GM19452 (cell line): Measurements from ENCODE around the gene EFCAB13.

Experiments
- ATAC-seq: cut with Tn5 transposase; IDR thresholded peaks from one replicate; pipeline ENCODE4 v1.9.1; 2021; ENCODE audit not compliant: unreplicated experiment

The EFCAB13 gene

DNA sequence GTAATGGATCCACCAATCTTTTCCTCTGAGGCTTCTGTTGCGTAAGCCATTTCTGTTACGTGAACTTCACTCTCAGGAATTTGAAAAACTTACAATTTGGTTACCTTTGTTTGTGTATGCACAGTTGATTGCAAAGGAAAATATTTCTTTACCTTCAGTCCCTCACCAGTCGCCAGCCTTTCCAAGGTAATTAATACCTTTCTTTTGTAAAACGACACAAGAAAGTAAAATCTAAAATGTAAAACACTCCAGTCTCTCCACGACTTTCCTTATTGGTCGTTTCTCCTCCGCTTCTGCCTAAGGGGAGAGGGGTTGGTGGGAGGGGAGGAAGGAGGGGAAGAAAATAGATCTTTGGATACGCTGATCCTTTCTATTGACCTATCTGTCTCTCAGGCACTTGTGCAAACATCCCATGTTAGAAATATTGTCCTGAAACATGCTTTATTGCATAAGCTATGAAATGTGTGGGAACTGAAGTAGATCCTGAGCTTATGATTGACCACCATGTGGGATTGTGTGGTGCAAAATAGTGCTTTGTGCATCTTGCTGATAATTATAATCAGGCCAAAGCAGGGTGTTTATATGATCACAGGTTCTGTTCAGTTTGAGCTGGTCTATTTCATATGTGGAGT lies 32.4 kb upstream of the EFCAB13 start:
- ATAC-seq, result no peak

DNA sequence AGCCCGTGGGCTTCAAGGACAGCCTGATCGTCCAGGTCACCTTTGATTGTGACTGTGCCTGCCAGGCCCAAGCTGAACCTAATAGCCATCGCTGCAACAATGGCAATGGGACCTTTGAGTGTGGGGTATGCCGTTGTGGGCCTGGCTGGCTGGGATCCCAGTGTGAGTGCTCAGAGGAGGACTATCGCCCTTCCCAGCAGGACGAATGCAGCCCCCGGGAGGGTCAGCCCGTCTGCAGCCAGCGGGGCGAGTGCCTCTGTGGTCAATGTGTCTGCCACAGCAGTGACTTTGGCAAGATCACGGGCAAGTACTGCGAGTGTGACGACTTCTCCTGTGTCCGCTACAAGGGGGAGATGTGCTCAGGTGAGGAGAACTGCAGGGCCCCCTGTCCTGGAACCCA lies 31.5 kb upstream of the EFCAB13 start:
- no peak for ATAC-seq

DNA sequence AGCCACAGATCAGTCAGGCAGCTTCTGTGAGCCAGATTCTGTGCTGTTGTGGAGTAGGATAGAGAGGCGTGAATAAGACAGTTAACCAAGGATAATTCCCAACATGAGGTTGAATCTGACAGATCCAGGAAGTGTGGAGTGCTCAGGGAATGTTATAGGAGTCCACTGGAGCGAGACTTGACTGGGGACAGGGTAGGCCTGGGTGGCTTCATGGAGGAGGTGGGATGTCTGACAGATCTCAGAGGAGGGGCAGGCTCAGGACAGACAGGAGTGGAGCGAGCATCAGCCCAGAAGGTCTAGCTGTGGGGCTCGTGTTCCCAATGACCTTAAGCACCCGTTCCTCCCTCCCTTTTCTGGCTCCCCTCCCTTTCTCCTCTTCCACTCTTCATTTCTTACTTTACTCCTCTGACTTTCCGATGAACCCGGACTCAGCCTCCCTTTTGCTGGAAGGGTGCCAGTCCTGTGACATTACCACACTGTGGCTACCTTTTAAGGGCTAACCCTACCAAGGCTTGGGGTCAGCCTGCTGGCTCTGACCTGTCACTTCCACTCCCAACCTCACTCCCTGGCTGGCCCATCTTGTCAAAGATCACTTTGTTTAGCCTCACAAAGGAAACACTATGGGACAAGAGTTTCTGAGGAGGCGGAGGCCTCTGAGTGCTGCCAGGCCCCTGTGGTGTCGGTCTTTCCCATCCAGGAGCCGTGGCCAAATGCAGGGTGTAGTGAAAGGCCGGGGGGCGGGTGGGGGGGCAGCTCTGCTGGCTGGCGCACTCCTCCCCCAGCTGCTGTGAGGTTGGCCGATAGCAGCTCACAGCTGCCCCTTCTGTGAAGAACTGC lies 28.5 kb upstream of the EFCAB13 start:
- no peak for ATAC-seq

DNA sequence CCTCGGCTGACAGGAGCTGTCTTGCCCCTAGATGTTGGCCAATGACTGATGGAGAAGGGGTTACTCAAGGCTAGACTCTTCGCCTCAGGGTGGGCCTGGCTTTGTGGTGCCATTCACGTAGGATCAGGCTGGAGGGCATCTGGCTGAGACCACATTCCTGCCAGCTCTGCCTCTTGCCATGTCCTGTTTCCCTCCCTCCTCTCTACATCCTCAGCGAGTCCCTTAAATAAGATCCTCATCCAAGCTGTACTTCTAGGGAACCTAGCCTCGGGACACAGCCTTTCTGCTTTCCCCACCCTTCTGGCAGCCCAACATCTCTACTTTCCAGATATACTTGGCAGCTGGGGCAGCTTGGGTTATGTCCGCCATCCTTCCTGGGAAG lies 27.9 kb upstream of the EFCAB13 start:
- no peak for ATAC-seq

DNA sequence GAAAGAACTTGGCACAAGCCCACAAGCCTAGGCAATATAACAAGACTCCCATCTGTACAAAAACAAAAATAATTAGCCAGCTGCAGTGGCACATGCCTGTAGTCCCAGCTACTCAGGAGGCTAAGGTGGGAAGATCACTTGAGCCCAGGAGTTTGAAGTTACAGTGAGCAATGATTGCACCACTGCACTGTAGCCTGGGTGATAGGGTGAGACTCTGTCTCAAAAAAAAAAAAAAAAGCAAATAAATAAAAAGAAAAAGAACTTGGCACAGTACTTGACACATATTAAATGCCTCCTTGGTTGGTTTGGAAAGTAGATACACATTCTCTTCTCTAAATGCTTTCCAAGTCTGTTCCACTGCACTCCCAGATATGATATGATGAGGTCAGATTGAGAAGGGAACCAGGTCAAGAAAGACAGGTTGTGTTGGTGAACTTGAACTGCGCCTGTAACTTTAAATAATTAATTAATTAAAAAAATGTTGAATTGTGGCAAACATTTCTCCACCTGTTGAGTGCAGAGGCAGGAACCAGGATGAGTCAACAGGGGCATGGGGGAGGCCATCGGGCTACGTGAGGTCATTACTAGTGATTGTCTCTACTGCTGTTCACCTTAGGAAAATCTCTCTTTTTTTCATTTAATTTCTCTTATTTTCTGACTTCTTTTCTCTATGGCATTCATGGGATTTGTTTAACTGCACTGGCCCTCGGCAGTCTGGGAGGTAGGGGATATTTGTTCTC lies 25.9 kb upstream of the EFCAB13 start:
- no peak for ATAC-seq

DNA sequence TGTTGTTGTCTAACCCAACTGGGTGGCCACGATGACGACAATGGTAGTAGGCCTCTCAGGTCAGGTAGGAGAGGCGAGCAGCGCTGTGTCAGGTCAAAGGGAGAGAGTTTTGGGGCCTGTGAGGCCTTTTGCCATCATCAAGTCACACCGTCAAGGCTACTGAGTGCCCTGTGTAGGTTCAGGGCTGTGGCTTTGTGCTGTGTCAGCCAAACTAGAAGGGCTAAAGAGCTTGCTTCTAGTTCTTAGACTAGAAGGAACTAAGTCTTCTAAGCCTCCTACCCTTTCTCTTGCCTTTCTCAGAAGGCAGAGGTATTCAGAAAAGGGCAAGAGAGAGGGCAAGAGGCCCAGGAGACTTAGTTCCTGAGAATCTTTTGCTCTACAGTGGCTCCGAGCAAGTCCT lies 25.0 kb upstream of the EFCAB13 start:
- ATAC-seq, result no peak

DNA sequence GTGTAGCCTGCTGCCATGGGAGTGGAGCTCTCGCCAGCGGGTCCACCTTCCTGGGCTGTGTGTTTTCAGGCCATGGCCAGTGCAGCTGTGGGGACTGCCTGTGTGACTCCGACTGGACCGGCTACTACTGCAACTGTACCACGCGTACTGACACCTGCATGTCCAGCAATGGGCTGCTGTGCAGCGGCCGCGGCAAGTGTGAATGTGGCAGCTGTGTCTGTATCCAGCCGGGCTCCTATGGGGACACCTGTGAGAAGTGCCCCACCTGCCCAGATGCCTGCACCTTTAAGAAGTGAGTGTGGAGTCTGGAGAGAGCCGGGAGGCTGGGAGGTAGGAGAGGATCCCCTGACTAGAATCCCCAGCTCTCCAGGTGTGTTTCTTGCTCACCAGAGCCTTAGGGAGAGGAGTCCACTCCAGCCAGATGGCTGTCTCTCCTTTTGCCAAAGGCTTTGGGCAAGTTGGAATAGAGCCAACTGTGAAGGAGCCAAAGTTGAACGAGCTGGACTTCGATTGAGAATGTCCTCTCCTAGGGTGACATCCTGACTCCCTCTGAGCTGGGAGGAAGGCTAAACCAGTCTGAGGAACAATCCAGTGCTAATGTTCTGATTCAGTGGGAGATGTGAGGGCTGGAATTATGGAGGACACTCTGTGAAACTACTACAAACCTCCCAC lies 24.4 kb upstream of the EFCAB13 start:
- ATAC-seq, result no peak

DNA sequence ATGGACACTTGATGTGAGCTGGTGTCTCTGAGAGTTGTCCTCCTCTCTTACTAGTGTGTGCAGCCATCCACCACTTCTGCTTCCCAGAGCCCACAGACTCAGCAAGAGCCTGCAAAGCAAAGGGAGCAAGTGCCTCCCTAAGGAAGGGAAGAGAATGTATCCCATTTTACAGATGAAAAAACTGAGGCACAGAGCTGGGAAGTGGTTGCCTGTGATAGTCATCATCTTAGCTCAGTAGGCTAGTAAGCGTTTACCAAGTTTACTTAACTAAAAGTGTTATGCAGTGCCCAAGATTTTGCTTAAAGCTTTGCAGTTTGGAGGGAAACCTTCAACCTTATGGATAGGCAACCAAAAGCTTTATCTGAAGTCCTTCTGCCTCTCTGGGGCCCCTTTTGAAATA lies 23.0 kb upstream of the EFCAB13 start:
- ATAC-seq, result no peak

DNA sequence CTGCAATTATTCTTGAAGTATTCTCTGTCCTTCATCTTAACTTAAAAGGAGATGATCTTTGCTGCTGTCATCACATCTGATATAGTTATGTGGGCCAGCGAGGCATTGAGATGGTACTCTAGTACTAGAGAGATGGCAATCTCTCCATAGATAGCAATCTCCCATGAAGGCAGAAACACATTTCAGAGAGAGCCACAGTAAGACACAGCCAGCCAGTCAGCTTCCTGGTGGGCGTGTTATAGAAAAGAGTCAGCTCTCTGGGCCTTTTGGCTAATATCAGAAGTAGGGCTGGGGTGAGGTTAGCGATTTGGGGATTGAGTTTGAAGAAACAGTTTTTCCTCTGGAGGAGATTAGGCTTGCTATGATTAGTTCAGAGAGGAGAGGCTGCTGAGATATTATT lies 22.6 kb upstream of the EFCAB13 start:
- ATAC-seq, result no peak

DNA sequence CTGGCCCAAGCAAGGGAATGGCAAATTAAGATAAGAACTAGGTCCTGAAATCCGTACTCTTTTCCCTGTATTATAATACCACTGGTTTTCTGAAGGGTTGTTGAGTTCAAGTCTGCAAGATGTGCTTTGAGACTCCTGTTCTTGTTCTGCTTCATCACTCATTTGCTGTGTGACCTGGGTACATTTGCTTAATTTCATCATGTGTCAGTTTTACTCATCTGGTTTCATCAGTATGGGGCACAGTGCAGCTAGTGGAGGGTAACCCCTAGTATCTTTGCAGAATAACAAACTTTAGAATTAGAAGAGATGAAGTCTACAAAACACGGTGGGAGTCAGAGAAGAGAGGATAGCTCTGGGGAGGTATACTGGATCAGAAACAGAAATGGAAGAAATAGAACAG lies 21.9 kb upstream of the EFCAB13 start:
- no peak for ATAC-seq

DNA sequence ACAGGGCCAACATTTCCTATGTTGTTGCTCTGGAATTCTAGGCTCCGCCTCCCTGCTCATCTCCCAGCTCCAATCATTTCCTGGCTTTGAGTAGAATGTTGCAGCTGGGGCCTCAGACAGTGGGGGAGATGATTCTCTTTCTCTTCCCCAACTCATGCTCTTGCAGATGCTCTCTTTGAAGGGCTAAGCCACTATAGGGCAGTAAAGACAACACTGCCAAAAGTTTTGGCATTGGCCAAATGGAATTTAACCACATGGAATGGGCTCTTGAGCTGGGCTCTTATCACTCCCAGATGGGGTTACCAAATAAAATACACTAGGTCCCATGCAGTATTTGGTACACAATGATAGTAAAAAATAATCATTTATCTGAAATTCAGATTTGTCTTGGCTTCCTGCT lies 19.6 kb upstream of the EFCAB13 start:
- no peak for ATAC-seq

DNA sequence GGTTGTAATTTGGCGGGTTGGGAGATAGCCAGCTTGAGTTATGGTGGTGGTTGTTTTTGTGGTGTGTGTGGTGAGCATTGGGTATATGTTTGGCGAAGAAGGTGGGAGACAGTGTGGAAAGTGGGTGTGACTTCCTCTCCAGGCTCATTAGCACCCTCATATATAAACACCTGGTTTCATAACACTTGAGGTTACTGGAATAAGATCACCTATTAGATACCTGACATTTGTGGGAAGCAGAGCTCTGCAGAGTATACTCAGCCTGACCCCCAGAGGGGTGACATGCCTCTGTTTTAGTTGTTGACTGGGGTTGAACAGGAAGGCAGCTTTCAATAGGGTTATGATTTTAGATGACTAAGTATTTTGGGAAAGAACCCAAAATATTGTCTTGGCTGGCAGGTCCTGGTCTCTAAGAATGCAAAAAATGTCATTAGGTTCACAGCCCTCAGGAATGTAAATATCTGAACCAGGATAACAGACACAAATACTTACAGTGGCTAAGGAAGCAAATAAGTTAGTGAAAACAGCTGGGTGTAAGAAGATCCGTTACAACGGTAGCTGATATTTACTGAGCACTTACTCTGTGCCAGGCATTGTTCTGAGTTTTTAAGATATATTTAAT lies 18.3 kb upstream of the EFCAB13 start:
- no peak for ATAC-seq

DNA sequence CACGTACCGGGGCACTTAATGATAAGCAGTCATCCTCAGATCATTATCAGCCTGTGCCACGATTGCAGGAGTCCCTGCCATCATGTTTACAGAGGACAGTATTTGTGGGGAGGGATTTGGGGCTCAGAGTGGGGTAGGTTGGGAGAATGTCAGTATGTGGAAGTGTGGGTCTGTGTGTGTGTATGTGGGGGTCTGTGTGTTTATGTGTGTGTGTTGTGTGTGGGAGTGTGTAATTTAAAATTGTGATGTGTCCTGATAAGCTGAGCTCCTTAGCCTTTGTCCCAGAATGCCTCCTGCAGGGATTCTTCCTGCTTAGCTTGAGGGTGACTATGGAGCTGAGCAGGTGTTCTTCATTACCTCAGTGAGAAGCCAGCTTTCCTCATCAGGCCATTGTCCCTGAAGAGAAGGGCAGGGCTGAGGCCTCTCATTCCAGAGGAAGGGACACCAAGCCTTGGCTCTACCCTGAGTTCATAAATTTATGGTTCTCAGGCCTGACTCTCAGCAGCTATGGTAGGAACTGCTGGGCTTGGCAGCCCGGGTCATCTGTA lies 13.5 kb upstream of the EFCAB13 start:
- no peak for ATAC-seq

DNA sequence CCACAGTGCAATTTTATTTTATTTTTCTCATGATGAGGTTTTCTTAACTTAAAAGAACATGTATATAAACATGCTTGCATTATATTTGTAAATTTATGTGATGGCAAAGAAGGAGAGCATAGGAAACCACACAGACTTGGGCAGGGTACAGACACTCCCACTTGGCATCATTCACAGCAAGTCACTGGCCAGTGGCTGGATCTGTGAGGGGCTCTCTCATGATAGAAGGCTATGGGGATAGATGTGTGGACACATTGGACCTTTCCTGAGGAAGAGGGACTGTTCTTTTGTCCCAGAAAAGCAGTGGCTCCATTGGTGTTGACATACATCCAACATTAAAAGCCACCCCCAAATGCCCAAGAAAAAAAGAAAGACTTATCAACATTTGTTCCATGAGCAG lies 12.3 kb upstream of the EFCAB13 start:
- ATAC-seq, result no peak

DNA sequence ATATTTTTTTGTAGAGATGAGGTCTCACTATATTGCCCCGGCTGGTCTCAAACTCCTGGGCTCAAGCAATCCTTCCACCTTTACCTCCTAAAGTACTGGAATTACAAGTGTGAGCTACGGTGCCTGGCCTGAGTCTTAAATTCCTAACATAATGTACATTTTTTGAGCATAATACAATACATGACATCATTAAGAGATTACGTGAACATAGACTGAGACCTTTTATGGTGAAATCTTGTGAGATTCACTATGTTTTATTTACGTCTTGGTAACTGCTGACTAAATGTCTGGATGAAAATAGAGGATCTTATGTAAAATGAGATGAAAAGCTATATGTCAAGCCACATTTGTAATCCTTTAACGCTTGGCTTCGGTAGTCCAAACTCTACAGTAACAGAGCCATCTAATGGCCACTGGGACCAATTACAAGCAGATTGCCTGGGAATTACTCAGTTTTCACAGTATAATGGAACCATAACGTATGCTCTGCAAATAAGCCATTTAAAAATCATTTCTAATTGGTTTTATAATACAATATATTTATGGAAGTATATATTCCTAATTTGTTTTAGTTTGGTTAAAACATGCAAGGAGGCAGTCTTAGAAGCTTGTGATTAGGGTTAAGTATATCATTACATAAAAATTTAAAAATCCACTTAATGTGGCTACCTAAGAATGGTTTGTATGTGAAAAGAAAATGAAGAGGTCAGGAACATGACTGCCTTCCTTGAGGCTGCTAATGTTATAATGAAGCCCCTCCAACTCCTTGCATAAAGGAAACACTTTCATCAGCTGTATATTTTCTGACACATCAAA lies 8.1 kb upstream of the EFCAB13 start:
- no peak for ATAC-seq

DNA sequence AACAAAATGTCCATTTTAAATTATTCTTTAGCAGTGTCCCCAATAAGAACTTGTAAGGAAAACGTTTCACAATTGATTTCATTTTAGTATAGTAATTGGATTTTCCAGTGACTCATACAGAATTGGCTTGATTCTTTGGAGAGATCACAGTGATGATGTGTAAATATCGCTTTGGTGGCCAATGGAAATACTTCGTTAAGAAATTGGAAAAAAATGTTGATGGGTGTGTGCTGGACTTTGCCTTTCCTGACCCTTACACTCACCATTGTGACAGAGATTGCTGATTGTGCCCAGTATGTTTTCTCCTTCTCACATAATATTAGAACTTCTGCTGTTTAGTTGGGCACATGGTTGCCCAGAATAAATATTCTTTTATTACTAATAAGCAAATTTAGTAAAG lies 7.4 kb upstream of the EFCAB13 start:
- ATAC-seq, result no peak

DNA sequence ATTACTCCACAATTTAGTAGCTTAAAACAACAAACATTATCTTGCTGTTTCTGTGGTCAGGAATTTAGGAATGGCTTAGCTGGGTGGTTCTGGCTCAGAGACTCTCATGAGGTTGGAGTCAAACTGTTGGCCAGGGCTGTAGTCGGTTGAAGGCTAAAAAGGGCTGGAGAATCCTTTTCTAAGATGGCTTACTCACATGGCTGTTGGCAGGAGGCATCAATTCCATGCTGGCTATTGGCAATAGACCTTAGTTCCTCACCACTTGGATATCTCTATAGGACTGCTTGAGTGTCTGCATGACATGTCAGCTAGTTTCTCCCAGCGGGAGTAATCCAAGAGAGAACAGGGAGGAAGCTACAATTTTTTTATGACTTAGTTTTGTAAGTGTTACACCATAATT lies 6.6 kb upstream of the EFCAB13 start:
- no peak for ATAC-seq

DNA sequence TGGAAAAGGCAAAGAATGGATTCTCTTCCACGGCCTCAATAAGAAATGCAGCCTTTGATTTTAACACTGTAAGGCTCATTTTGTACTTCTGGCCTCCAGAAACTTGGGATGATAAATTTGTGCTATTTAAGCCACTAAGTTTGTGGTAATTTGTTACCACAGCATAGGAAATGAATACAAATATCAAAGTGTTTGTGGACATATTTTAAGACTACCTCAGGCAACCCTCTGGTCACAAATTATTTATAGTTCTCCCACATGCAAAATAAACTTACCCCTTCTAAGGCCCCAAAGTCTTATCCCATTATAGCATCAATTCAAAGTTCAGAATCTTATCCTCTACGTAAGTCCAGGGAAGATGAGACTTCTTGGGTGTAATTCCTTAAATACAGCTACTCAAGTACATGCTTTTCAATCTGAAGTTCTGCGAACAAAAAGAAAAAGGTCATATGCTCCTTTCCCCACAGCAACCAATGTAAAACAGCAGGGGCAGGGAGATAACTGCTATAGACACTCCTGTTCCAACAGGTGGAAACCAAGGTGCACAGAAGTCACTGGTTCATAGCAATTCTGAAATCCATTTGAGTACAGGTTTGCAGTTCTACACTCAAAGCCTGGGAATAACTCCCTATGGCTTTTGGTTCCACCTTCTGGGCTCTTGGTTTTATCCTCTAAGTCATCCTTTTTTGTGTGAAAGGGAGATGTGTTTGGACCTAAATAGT lies 5.4 kb upstream of the EFCAB13 start:
- ATAC-seq, result no peak

DNA sequence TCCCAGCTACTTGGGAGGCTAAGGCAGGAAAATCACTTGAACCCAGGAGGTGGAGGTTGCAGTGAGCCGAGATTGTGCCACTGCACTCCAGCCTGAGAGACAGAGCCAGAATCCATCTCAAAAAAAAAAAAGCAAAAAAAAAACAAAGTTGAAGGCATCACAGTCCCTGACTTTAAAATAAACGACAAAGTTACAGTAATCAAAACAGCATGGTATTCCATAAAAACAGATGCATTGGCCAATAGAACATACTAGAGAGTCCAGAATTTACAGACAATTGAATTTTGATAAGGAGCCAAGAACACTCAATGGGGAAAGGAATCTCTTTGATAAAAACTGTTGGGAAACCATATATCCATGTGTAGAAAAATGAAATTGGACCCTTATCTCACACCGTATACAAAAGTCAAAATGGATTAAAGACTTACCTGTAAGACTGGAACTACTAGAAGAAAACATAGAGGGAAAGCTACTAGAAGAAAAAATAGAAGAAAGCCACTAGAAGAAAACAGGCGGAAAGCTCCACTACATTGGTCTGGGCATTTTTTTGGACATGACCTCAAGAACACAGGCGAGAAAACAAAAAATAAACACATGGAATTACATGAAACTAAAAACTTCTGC lies 2.8 kb upstream of the EFCAB13 start:
- ATAC-seq, result no peak
